CD4-positive, alpha-beta T cell treated with Interleukin-4 for 1 hour (primary cell): Measurements from ENCODE around the gene ADM5.
A peak's percentile ranks its signal among the peaks of the same experiment; 100 is the strongest.

Source experiments
- DNase-seq, 2 donors: peaks; one replicate each; pipeline ENCODE4 v3.0.0-alpha.2; 2020 to 2022

The ADM5 gene

GRCh38 chr19:49680421-49681351 is 8.7 kb upstream of the ADM5 start:
- DNase-seq, result peak; percentile 92

DNA sequence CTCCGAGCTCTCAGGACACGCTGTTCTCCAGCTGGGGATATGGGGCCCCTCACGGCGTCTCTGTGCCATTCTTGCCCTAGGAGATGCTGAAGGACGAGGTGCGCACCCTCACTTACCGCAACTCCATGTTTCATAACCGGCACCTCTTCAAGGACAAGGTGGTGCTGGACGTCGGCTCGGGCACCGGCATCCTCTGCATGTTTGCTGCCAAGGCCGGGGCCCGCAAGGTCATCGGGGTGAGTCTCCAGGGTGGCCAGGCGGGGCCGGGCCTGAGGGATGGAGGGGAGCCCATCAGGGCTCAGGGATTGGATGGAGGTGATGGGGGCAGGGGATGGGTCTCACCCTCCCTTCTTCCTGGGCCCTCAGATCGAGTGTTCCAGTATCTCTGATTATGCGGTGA is 7.6 kb upstream of the ADM5 start:
- no peak for DNase-seq

GRCh38 chr19:49682274-49682673 is 7.1 kb upstream of the ADM5 start:
- no peak for DNase-seq

DNA sequence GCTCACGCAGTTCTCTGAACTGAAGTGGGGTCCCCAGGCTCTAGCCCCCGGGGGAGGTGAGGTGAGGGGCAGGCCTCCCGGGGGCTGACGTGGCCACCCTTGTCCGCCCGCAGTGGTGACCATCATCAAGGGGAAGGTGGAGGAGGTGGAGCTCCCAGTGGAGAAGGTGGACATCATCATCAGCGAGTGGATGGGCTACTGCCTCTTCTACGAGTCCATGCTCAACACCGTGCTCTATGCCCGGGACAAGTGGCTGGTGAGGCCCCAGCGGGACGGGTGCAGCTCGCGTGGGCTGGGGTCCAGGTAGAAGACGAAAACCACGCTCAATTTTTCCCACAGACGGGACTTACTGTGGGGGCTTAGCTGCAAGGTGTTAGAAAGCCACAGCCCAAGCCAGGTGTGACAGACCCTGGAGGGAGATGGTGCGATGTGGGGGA is 5.6 kb upstream of the ADM5 start:
- DNase-seq, result no peak

- DNase-seq, result no peak
Measured at GRCh38 chr19:49684251-49684982, 5.0 kb upstream of the ADM5 start.

DNA sequence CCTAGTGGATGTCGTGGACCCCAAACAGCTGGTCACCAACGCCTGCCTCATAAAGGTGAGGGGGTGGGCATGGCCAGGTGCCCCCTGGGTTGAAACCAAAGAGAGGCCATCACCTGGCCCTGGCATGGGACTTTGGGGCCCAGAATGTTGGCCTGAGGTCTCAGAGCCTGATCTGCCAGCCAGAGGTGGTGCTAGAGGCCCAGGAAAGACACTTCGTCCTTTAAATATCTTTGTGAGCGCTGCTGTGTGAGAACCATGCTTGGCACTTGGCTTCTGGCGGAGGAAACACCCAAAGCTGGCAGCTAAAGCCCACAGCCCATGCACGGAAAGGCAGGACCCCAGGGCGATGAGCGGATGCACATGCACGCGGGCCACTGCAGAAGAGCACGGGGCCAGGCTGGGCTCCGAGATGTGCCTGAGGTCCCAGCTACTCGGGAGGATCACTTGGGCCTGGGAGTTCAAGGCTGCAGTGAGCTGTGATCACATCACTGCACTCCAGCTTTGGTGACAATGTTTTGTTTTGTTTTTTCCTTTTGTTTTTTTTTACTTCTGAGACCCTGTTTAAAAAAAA is 4.3 kb upstream of the ADM5 start:
- no peak for DNase-seq

GRCh38 chr19:49685845-49686332 is 3.5 kb upstream of the ADM5 start:
- no peak for DNase-seq

DNA sequence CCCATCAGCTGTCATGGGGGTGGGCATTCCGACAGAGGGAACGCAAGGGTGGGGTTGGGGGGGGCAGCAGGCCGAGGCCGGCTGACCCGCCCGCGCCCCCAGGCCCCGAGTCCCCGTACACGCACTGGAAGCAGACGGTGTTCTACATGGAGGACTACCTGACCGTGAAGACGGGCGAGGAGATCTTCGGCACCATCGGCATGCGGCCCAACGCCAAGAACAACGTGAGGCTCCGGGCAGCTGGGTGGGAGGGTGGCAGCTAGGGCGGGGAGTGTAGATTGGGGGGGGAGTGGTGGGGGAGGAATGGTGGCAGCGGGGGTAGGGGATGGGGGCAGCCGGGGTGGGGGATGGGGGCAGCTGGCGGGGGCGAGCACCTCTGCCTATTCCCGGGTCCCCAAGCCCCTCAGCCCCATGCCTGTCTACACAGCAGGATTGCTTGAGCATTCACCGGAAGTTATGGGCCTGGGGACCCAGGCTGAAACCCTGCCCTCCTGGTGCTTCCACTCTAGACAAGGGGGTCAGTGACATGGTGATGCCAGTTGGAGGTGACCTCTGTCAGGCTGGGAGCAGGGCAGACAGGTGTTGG is 2.8 kb upstream of the ADM5 start:
- DNase-seq, result no peak

DNA sequence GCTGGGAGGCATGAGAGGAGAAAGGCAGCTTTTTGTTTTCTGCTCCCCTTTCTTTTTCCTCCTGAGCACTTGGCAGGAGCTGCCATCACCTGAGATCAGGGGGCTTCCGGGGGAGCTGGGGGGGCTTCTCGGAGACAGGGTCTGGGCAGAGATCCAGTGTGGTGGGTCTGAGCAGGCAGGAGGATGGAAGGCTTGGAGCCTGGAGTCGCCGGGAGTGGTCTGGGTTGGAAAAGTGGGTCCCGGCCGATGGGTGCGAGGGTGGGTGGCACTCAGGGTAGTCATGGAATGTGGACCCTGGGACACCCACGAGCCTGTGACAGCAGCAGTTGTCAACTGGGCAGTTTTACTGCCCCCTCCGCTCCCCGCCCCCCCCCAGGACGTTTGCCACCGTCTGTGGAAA is 2.2 kb upstream of the ADM5 start:
- no peak for DNase-seq

DNA sequence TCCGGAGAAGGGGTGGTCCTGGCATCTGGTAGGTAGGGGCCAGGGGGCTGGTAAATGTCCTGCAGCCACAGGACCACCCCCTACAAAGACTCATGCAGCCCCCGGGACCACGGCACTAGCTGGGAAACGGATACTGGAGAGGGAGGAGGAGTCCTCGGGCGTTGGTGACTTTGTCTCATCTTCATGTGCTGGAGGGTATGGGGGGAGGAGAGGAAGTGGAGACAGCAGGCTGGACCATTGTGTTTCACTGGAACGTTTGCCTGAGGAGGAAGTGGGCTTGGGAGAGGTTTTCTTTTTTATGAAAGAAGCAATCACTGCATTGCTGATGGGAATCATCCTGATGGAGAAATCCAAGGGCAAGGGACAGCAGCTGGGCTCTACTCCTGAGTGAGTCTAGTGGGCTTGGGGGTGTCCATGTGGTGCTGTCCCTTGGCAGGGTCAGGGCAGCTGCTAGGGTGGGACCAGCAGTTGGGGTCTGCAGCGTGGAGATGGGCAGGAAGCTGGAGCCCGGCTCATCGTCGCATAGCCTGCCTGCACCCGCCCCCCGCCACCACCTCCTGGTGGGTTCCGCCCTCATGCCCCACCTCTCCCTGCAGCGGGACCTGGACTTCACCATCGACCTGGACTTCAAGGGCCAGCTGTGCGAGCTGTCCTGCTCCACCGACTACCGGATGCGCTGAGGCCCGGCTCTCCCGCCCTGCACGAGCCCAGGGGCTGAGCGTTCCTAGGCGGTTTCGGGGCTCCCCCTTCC is 1.7 kb upstream of the ADM5 start:
- DNase-seq, result no peak

- no peak for DNase-seq
Measured at GRCh38 chr19:49688531-49689132, 762 bp upstream of the ADM5 start.

DNA sequence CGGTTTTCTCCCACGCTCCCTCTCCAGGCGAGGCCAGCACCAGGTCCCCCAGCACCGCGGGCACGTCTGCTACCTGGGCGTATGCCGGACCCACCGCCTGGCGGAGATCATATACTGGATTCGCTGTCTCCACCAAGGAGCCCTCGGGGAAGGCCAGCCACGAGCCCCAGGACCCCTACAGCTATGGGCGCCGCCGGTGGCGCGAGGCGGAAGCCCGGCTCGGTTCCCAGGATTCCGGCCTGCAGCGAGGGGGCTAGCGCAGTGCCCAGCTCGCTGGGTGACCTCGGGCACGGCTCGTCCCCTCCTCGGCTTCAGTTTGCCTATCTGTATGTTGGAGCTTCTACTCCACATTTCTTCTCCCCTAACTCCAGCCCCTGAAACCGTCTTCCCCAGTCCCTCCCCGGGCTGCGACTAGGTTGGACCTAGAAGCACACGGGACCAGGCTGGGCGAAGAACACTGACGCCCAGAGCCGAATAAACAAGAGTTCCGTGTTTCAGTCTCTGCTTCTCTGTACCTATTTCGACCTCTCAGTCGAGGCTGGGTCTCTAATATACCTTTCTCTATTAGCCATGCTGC is 773 bp downstream of the ADM5 start:
- no peak for DNase-seq

DNA sequence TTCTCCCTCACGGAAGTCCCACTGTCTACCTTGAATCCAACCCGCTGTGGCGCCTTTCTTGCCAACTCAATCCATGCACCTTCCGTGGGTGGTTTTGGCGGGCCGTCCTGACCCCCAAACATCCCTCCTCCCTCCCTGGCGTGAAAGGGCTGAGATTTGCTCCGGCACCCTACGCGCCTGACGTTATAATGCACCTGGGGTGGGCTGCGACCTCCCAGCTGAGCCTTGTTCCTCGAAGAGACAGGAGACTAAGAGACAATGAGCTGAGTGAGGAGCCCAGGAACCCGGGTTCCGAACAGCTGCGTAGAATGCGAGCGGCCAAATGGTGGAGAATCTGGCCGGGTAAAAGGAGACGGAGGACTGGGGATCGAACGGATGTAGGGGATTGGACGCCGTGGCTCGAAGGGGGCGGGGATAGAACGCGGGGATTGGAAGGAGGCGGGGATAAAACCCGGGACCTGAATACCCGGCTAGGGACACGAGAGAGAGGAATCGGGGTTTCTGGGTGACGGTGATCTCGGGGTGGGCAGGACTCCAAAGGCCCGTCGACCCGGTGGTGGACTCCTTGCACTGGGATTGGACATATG is 1.4 kb downstream of the ADM5 start, which contains the start of gene CPT1C:
CPT1C (plus strand) TSS at position 461 of the 587 bp plus-strand sequence. CDS start 1,137 bp downstream, outside the sequence.
- DNase-seq, result peak; percentile 56 to 67

GRCh38 chr19:49691243-49692146 is 2.1 kb downstream of the ADM5 start:
- no peak for DNase-seq

- DNase-seq, result no peak
Measured at GRCh38 chr19:49692147-49692506, 2.7 kb downstream of the ADM5 start.

GRCh38 chr19:49696115-49696514 is 6.7 kb downstream of the ADM5 start:
- no peak for DNase-seq

GRCh38 chr19:49696865-49697264 is 7.5 kb downstream of the ADM5 start:
- no peak for DNase-seq

- DNase-seq, result no peak
Measured at GRCh38 chr19:49699364-49699763, 10.0 kb downstream of the ADM5 start.

DNA sequence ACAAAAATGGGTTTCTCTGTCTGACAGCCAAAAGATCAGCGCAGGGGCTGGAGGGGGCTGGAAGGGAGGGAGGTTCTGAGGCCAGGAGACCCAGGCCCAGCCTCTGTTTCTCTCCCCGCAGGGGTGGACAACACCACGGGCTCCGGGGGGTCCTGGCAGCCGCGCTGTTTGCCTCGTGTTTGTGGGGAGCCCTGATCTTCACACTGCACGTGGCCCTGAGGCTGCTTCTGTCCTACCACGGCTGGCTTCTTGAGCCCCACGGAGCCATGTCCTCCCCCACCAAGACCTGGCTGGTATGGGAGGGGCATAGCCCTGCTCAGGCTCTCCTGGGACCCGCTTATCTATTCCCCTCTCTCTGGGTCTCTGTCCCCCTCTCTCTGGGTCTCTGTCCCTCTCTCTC is 11.2 kb downstream of the ADM5 start:
- no peak for DNase-seq

GRCh38 chr19:49701271-49701786 is 11.9 kb downstream of the ADM5 start:
- DNase-seq, result no peak
